CD14-positive monocyte (primary cell): ENCODE data around the gene GALK2. TPM values are rescaled to one million over a fixed set of nuclear protein-coding genes. Genes with fewer than 3 reads are reported as not detected.

Experiments used
- DNase-seq, 3 donors: peaks; one replicate each; pipeline ENCODE4 v3.0.0-alpha.2; 2011 to 2022
- H2AFZ ChIP-seq: 2 replicates; pipeline ENCODE4 v1.6.0; 2012; ENCODE audit warnings: mild to moderate bottlenecking, low read depth, low read length, inconsistent platforms; ENCODE audit not compliant: insufficient read depth, poor library complexity, severe bottlenecking
- H3K27ac ChIP-seq, 2 donors: 1 replicate in 1 of 2; 2 replicates in 1 of 2; pipeline ENCODE4 v1.5.1; 2012 to 2013; ENCODE audit warnings: low read length in 2 of 2, control low read depth in 1 of 2, inconsistent platforms in 1 of 2, low read depth in 1 of 2, mild to moderate bottlenecking in 1 of 2
- H3K27me3 ChIP-seq, 2 donors: one replicate each; pipeline versions ENCODE4 v1.6.0 to v1.6.1; 2011 to 2013; ENCODE audit warnings: low read length in 2 of 2; ENCODE audit not compliant: control insufficient read depth in 2 of 2, insufficient read depth in 2 of 2
- H3K36me3 ChIP-seq, 2 donors: replicated peaks in 1 of 2; 1 replicate in 1 of 2; 2 replicates in 1 of 2; pipeline versions ENCODE4 v1.5.1 to v1.6.1; 2012 to 2013; ENCODE audit warnings: low read length in 2 of 2, control low read depth in 1 of 2, inconsistent platforms in 1 of 2, mild to moderate bottlenecking in 1 of 2; ENCODE audit not compliant: insufficient read depth in 2 of 2, control insufficient read depth in 1 of 2
- H3K4me1 ChIP-seq, 2 donors: 1 replicate in 1 of 2; 2 replicates in 1 of 2; pipeline versions ENCODE4 v1.5.1 to v1.6.1; 2012 to 2013; ENCODE audit warnings: low read length in 2 of 2, control low read depth in 1 of 2, inconsistent platforms in 1 of 2, mild to moderate bottlenecking in 1 of 2, moderate library complexity in 1 of 2; ENCODE audit not compliant: insufficient read depth in 2 of 2, control insufficient read depth in 1 of 2
- H3K4me2 ChIP-seq: replicated peaks from 2 replicates; pipeline ENCODE3; 2012; ENCODE audit warnings: low read length, moderate library complexity, mild to moderate bottlenecking; ENCODE audit not compliant: poor library complexity, severe bottlenecking; ENCODE audit errors: extremely low read depth
- H3K4me3 ChIP-seq, 3 experiments: fragments of 200-600 bp in 1 of 3; sonication (generic) in 1 of 3; replicated peaks in 1 of 3; 1 replicate in 2 of 3; 2 replicates in 1 of 3; pipeline ENCODE4 v1.5.1; 2011 to 2013; ENCODE audit warnings: low read length in 3 of 3, mild to moderate bottlenecking in 3 of 3, control low read depth in 2 of 3, low read depth in 2 of 3, inconsistent platforms in 1 of 3, moderate library complexity in 1 of 3
- H3K79me2 ChIP-seq: 2 replicates; pipeline ENCODE4 v1.6.0; 2012; ENCODE audit warnings: mild to moderate bottlenecking, control low read depth, inconsistent platforms, low read length, moderate library complexity; ENCODE audit not compliant: insufficient read depth
- H3K9ac ChIP-seq: 2 replicates; pipeline ENCODE4 v1.6.0; 2017; ENCODE audit warnings: low read length, mild to moderate bottlenecking; ENCODE audit not compliant: insufficient read depth, poor library complexity, severe bottlenecking
- H3K9me3 ChIP-seq, 2 donors: replicated peaks in 1 of 2; 1 replicate in 1 of 2; 2 replicates in 1 of 2; pipeline versions ENCODE4 v1.5.1 to v1.6.1; 2012 to 2013; ENCODE audit warnings: low read length in 2 of 2, control low read depth in 1 of 2; ENCODE audit not compliant: control insufficient read depth in 1 of 2, insufficient read depth in 1 of 2
- H4K20me1 ChIP-seq: 2 replicates; pipeline ENCODE4 v1.6.0; 2012; ENCODE audit warnings: mild to moderate bottlenecking, low read length, control low read depth, moderate library complexity; ENCODE audit not compliant: insufficient read depth
- H3K27ac Mint-ChIP-seq, 7 donors: one replicate each; pipeline ENCODE4 v1.8.0; 2020; ENCODE audit warnings: mild to moderate bottlenecking in 7 of 7, mixed read lengths in 7 of 7, moderate library complexity in 6 of 7, inconsistent platforms in 2 of 7
- H3K27me3 Mint-ChIP-seq, 3 donors: one replicate each; pipeline ENCODE4 v1.8.0; 2021 to 2022; ENCODE audit warnings: low read depth in 3 of 3, mild to moderate bottlenecking in 3 of 3, mixed read lengths in 3 of 3, moderate library complexity in 3 of 3, inconsistent platforms in 1 of 3
- H3K36me3 Mint-ChIP-seq, 2 donors: one replicate each; pipeline ENCODE4 v1.8.0; 2020; ENCODE audit warnings: mixed read lengths in 2 of 2, inconsistent platforms in 1 of 2, mild to moderate bottlenecking in 1 of 2
- H3K4me1 Mint-ChIP-seq: one replicate; pipeline ENCODE4 v1.8.0; 2020; ENCODE audit warnings: mild to moderate bottlenecking, mixed read lengths
- H3K4me3 Mint-ChIP-seq, 2 donors: one replicate each; pipeline ENCODE4 v1.8.0; 2020; ENCODE audit warnings: mild to moderate bottlenecking in 2 of 2, mixed read lengths in 2 of 2, moderate library complexity in 1 of 2
- H3K9me3 Mint-ChIP-seq, 7 donors: one replicate each; pipeline ENCODE4 v1.8.0; 2020 to 2022; ENCODE audit warnings: mixed read lengths in 7 of 7, mild to moderate bottlenecking in 6 of 7, moderate library complexity in 6 of 7, inconsistent platforms in 2 of 7
- WGBS: methylation state at CpG from one replicate; pipeline ENCODE4 v1.1.5; 2013; ENCODE audit warnings: missing lambda C conversion rate; ENCODE audit not compliant: insufficient coverage; 5-methylcytosine and 5-hydroxymethylcytosine counted together
- intact Hi-C, 2 donors: fragments of 100-400 bp; cut with micrococcal nuclease; formaldehyde crosslinking; loops; one replicate each; pipeline versions ENCODE4 v1.15.0 to v1.15.1; 2023
- polyA plus RNA-seq, 3 donors: library from polyadenylated mRNA; depleted of rRNA in 1 of 3; unstranded in 2 of 3; stranded (reverse) in 1 of 3; fragments of 300-500 nt in 2 of 3; fragments of >200 nt in 1 of 3; fragmentation: Illumina TruSeq in 2 of 3; gene quantifications; 1 replicate in 2 of 3; 2 replicates in 1 of 3; pipeline ENCODE4 v1.2.3, GENCODE V29; 2012 to 2021
- TF ChIP-seq, protein P1 (sequence below): fragments of 200-600 bp; IDR thresholded peaks from one replicate; pipeline ENCODE4 v1.8.0; 2022; ENCODE audit warnings: antibody characterized with exemption, mild to moderate bottlenecking

The GALK2 gene
- polyA plus RNA-seq, 3 donors = 14.2 to 16.9 (median 14.5) TPM

- H3K9me3 Mint-ChIP-seq = no peaks in the 10 kb centered on the region
- H3K9ac ChIP-seq = peak overlapping the region; percentile 90
- WGBS = 2% methylated on average over 7 of the region's 7 CpGs
- intact Hi-C loops = loop anchor here (5.0 to 10.0 kb wide), 3 partner anchors 110 to 470 kb away; partner anchors contain the start of genes SECISBP2L (in 2 of the 2), CEP152 (in 1 of the 2), DTWD1 (in 1 of the 2) and FAM227B (in 1 of the 2)
- peaks cover 81% of the 10 kb centered on the region for H3K79me2 ChIP-seq
- peaks cover 30% of the 10 kb centered on the region for H4K20me1 ChIP-seq
- H2AFZ ChIP-seq = peak overlapping the region; percentile 96
- peaks cover 14 to 34% of the 10 kb centered on the region in 2 donors for H3K4me1 ChIP-seq
- no peaks in the 10 kb centered on the region for H3K36me3 ChIP-seq
- H3K4me2 ChIP-seq = peak overlapping the region; percentile 97
- H3K4me3 ChIP-seq = peak overlapping the region; percentile 92 to 97 (median 95)
- H3K4me1 Mint-ChIP-seq = peaks cover 38% of the 10 kb centered on the region
- peak overlapping the region; percentile 92 to 99 (median 98) for H3K27ac Mint-ChIP-seq
- peak overlapping the region; percentile 86 to 89 for H3K27ac ChIP-seq
- no peaks in the 10 kb centered on the region for H3K27me3 ChIP-seq
- TF ChIP-seq, protein P1, sequence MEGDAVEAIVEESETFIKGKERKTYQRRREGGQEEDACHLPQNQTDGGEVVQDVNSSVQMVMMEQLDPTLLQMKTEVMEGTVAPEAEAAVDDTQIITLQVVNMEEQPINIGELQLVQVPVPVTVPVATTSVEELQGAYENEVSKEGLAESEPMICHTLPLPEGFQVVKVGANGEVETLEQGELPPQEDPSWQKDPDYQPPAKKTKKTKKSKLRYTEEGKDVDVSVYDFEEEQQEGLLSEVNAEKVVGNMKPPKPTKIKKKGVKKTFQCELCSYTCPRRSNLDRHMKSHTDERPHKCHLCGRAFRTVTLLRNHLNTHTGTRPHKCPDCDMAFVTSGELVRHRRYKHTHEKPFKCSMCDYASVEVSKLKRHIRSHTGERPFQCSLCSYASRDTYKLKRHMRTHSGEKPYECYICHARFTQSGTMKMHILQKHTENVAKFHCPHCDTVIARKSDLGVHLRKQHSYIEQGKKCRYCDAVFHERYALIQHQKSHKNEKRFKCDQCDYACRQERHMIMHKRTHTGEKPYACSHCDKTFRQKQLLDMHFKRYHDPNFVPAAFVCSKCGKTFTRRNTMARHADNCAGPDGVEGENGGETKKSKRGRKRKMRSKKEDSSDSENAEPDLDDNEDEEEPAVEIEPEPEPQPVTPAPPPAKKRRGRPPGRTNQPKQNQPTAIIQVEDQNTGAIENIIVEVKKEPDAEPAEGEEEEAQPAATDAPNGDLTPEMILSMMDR = no peak
- H3K36me3 Mint-ChIP-seq = peaks cover 0 to 3% of the 10 kb centered on the region in 2 donors
- peak overlapping the region; percentile 96 to 97 for H3K4me3 Mint-ChIP-seq
- no peaks in the 10 kb centered on the region for H3K9me3 ChIP-seq
- H3K27me3 Mint-ChIP-seq = no peaks in the 10 kb centered on the region
- no peak for DNase-seq
Observed at GRCh38 chr15:49154799-49155109, 15.3 kb upstream of the GALK2 start.

- Histone ChIP-seq H3K27me3 (no peaks in the 10 kb centered on the region), H3K9ac (peak within 1 kb of the TSS; percentile 90), H3K79me2 (peaks cover 78% of the 10 kb centered on the region), H3K36me3 (no peaks in the 10 kb centered on the region), H3K4me1 (peaks cover 14 to 33% of the 10 kb centered on the region in 2 donors), H3K4me3 (peak within 1 kb of the TSS; percentile 92 to 97 (median 95)), H3K4me2 (peak within 1 kb of the TSS; percentile 97), H4K20me1 (peaks cover 26% of the 10 kb centered on the region), H3K9me3 (no peaks in the 10 kb centered on the region), H3K27ac (peak within 1 kb of the TSS; percentile 86 to 89), H2AFZ (peak within 1 kb of the TSS; percentile 96)
- intact Hi-C loops = loop anchor here (5.0 to 10.0 kb wide), 3 partner anchors 110 to 470 kb away; partner anchors contain the start of genes SECISBP2L (in 2 of the 2), CEP152 (in 1 of the 2), DTWD1 (in 1 of the 2) and FAM227B (in 1 of the 2)
- TF ChIP-seq, protein P1 = no peak
- Mint-ChIP-seq H3K4me3 (peak within 1 kb of the TSS; percentile 96 to 97), H3K27ac (peak within 1 kb of the TSS; percentile 92 to 99 (median 98)), H3K4me1 (peaks cover 38% of the 10 kb centered on the region), H3K36me3 (peaks cover 0 to 3% of the 10 kb centered on the region in 2 donors), H3K27me3 (no peaks in the 10 kb centered on the region), H3K9me3 (no peaks in the 10 kb centered on the region)
- DNase-seq = peak; percentile 95 to 98 (median 96)
- under 1% methylated on average over 31 of the region's 46 CpGs for WGBS
Observed at GRCh38 chr15:49155110-49155833, 14.8 kb upstream of the GALK2 start, which contains the start of gene COPS2. TSS of gene COPS2 (minus strand) at chr15:49155599. CDS start at chr15:49155578, 21 bp downstream.
